ENCODE measurements around the gene KLHL29.

KLHL29 gene

DNA sequence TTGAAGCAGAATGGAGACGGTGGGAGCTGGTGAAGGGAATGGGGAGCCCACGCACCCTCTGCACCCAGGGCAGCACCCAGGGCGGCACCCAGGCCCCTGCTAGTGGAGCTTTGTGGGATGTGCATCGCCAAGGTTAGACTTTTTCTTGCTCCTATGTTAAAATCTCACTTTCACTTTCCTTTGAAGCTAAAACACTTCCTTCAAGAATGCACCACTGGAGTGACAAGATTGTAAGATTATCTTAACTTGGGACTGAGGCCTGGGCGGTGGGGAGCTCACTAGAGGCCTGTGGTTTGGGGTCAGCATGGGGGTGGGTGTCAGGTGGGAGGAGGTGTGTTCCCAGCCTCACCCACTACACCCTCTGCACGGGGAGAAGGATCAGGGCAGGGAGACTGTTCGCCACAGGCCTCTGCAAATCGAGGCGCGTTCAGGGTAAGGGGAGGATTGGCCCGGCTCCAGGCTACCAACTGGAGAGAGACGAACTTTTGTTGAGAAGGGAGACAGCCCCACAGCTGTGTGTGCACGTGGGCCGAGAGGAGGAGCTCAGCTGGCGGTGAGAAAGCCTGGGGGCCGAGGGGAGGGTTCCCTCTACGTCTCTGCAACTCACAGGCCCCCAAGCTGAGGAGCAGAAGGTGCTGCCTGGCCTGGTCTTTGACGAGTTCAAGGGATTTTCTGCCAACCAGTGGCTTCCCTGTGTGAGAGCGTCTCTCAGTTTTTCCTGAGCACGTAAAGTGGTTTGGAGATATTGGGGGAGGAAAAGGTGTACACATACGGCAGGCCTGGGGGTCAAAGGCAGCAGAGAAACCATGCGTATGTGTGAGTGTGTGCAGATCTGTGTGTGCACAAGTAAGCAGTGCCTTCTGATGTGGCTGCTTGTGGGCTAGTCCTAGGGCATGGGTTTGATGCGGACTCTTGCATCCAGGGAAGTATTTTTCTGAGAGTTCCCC is 147.7 kb downstream of the KLHL29 start:
- no peak for DNase-seq (ENCODE audit: low read depth)

DNA sequence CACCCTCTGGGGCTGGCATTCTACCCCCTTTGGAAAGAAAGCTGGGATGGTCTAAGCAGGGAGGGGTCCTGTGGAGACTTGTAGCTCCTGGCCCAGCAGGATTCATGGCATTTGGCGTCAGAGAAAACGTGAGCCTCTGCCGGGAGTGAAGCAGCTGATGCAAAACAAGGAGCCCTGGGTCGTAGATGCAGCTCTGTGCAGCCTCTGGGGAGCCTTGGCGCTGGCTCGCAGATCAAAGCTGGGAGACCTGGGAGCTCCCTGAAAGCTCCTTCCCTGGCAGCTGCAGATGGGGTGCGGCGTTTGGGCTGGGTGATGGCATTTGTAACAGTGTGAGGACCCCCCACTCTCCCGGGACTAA is 148.3 kb downstream of the KLHL29 start:
- DNase-seq (ENCODE audit: low read depth), result no peak

GRCh38 chr2:23534771-23535170 is 149.8 kb downstream of the KLHL29 start:
- DNase-seq (ENCODE audit: low read depth), result no peak

DNA sequence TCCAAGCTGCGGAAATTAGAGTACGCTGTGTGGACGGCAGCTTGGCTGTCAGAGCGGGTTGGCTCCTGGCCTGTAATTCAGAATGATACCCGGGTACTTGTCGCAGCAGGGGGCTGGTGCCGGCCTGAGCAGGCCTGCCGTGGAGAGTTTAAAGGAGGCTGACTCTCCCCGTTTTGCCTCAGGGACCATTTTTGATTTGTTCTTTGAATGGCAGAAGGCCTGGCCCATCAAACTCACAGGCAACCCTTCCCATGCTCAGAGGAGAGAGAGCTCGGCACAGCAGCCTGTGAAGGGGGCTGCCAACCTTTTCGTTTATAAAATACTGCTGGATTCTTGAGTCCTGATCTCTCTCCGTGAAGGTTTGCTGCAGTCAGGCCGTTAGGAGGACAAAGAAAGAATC is 151.3 kb downstream of the KLHL29 start:
- DNase-seq (ENCODE audit: low read depth), result no peak

GRCh38 chr2:23537991-23538390 is 153.0 kb downstream of the KLHL29 start:
- no peak for DNase-seq (ENCODE audit: low read depth)

DNA sequence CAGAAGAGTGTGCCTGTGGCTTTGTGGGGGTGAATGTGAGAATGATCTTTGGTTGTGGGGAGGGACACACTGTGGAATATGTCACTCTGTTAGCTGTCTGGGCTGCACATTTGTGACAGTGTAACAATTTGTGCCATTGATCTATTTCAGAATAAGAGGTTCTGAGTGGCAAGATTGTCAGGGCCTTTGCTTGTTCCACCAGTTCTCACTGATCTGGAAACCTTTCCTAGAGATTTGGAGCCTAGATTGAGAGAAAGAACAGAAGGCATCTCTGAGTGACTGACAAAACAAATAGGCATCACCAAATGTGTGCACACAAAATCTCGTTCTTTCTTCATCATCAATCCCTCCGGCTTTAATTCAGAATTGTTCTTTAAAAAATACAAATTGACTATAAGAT is 153.6 kb downstream of the KLHL29 start:
- no peak for DNase-seq (ENCODE audit: low read depth)

GRCh38 chr2:23540804-23541360 is 155.9 kb downstream of the KLHL29 start:
- DNase-seq (ENCODE audit: low read depth), result no peak

GRCh38 chr2:23541503-23542229 is 156.7 kb downstream of the KLHL29 start:
- no peak for DNase-seq (ENCODE audit: low read depth)

DNA sequence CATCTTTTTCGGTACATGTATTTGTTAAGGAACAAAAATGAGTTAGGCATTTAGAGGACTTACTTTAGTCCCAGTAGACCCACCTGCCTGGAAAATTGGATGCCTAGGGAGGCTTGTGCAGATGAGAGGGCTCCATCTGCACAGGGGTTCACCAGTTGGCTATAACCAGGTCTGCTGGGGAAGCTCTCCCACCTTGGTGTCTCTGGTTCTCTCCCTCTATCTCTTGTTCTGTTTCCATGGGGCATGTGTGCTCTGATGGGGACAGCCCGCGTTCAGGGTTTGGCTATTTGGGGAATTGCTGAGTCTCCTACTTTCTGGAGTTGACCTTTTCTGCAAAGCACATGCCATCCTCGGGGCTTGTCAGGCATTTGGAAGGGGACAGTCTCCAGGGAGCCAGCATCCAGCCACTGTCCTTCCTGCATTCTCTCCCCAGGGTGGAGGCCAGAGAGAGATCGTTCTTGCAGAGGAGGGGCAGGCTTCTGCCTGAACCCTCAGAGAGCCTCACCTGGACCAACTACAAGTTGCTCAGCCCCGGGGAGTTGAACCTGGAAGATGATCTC is 157.3 kb downstream of the KLHL29 start:
- no peak for DNase-seq (ENCODE audit: low read depth)

GRCh38 chr2:23543302-23543701 is 158.3 kb downstream of the KLHL29 start:
- DNase-seq (ENCODE audit: low read depth), result no peak

- DNase-seq (ENCODE audit: low read depth), result no peak
Observed at GRCh38 chr2:23543728-23544127, 158.7 kb downstream of the KLHL29 start.

DNA sequence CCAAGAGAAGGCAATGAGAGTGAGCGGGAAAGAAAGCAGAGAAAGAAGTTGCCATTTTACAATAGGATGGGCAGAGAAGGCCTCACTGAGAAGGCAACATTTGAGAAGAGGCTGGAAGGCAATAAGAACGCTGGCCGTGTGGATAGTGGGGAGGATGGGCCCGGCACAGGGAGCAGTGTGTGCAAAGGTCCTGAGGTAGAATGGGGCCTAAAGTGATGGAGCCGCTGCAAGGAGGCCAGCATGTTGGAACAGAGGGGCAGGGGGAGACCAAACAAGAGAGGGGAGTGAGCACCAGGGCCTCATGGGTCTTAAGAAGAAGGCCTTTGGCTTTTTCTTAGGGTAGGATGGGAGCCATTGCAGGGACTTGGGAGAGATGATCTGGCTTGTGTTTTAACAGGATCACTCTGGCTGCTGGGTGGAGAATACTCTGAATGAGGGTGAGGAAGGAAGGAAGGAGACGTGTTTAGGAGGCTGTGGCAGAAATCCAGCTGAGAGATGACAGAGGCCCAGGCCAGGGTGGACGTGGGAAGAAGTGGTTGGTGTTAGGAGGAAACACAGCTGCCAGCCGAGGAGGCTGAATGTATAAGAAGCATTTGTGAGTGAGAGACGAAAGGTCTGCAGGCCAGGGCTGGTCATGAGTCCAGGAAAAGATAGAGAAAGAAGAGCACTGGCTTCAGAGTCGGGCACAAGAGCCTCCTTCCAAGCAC is 159.8 kb downstream of the KLHL29 start:
- no peak for DNase-seq (ENCODE audit: low read depth)

- DNase-seq (ENCODE audit: low read depth), result no peak
Observed at GRCh38 chr2:23545396-23545795, 160.4 kb downstream of the KLHL29 start.

DNA sequence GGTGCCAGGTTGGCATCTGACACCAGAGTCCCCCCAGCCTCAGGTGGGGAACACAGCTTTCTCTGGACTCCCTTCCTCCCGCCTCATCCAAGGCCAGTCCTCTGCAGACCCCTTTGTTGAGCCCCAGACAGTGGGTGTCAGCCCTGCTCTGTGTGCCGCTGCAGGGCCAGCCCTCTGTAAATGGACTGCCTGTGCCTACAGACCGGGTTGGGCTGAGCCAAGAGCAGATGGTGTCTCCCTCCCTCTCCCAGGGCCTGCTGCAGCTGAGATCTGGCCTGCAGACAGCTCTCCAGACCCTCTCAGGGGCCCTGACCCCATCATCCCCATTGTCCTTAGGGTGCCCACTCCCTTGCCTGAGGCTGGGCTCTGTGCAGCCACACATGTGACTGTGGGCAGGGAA is 160.8 kb downstream of the KLHL29 start:
- DNase-seq (ENCODE audit: low read depth), result no peak

DNA sequence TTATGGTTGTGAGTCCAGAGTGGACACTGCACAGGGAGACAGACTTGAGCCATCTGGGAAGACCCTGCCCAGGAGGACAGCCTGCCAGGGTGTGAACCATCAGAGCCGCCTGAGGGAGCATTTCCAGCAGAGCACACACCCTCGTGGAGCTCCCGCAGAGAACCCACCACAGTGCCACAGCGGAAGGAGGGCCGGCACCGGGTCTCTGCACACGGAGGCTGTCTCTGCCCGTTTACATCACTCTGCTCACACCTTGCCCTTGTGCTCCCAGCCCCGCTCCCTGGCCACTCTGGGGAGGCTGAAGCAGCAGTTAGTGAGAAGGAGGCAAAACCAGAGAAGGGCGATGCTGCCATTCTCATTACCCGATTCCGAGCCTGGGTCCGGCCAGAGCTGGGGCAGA is 161.9 kb downstream of the KLHL29 start:
- no peak for DNase-seq (ENCODE audit: low read depth)

DNA sequence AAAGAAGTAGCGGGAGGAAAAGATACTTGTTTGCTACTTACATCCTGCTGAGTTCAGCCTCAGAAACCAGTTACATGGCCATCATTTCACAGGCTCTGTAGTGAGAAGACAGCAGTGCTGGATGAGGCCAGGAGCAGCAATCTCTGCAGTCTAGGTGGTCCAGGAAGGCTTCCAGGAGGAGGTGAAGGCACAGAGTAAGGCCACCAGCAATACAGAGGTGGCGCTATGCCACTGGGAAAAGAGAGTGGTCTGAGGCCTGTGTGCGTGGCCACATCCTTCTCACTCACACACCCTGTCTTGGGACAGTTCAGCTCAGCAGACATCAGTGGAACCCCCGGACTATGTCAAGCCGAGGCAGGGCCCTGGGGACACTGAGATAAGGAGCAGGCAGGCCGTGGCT is 162.7 kb downstream of the KLHL29 start:
- no peak for DNase-seq (ENCODE audit: low read depth)

DNA sequence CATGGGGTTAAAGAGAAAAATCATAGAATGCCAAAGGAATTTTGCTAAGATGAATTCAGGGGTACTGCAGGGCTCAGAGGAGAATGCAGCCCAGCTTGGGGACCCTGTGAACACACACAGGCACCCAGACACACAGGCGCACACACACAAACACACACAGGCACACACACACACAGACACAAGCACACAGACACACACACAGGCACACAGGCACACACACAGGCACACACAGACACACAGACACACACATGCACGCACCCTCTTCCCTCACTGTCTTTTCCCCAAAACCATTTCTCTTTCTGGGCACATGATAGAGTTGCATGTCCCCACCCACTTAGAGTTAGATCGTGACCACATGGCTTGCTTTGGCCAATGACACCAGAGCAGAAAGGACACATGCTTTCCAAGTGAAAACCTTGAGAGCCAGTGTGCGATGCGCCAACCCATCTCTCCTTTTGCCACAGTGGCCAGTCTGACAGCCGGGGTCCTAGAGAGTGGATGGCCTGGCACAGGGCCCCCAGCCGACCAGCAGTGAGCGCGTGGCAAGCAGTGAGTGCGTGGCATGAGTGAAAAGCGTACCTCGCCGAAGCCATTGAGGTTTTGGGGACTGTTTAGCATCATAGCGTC is 163.3 kb downstream of the KLHL29 start:
- no peak for DNase-seq (ENCODE audit: low read depth)

GRCh38 chr2:23549051-23549450 is 164.1 kb downstream of the KLHL29 start:
- no peak for DNase-seq (ENCODE audit: low read depth)

DNA sequence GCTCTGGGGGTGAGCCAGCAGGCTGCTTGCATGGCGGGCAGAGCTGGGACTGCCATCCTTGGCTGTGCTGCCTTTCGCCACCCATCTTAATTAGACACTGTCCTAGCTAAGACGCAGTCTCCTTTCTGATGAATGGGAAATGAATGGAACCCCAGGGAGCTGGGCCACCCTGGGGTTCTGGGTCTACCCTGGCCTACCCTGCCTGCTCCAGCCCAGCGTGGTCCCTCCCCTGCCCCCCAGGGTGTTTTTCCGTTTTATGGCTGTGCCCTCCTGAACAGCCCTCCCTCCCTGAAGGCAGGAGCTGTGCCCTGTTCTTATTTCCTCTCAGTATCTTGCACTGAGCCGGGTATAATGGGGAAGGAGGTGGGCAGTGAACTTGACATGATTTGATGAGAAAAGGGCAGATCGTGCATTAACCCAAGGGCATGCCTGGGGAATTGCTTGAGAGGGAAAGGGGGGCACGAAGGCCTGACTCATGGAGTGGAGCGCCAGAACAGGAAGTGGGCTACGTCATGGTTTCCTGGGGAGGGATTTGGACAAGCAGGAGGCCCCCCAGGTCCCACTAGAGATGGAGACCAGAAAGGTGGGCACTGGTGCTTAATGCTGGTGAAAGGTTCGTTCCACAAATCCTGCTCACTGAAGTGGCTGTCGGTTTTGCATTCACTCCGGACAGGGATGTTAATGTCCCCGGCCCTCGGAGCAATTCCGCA is 165.0 kb downstream of the KLHL29 start:
- DNase-seq (ENCODE audit: low read depth), result no peak

DNA sequence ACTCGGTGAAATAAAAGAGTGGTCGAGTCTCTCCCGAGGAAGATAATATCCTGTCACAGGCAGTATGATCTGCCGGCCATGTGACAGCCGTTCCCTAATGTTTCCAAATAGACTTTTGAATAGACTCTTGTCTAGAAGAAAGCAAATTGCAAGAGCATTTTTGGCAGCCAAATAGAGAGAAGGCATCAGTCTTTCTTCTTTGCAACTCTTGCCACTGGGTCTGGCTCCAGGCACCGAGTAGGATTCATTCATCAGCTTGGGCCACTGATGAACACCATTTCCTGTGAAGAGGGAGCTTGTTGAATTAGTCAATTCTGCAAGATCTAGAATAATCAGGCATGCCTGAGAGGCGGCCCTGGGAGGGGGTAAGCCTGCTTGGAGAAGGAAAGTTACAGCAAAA is 165.6 kb downstream of the KLHL29 start:
- DNase-seq (ENCODE audit: low read depth), result no peak

- DNase-seq (ENCODE audit: low read depth), result no peak
Observed at GRCh38 chr2:23551875-23552274, 166.9 kb downstream of the KLHL29 start.
